Hair follicular keratinocyte (primary cell): ENCODE results near the gene URM1. TPM values are rescaled to one million over a fixed set of nuclear protein-coding genes. Genes with fewer than 3 reads are reported as not detected.

ENCODE experiments used
- total RNA-seq: library from RNA; depleted of rRNA; stranded (reverse); fragments of >200 nt; gene quantifications from 2 replicates; pipeline ENCODE4 v1.2.3, GENCODE V29; 2015

URM1 gene
- total RNA-seq, result 23.8 and 28.3 TPM in 2 replicates

GRCh38 chr9:128370752-128371629 is at the start of gene URM1:
Gene URM1 (plus strand): TSS chr9:128371374. CDS start chr9:128371381, 7 bp downstream.

GRCh38 chr9:128322404-128323211 is 48.6 kb upstream of the URM1 start, which contains the start of the genes COQ4 and TRUB2:
Gene COQ4 (plus strand): TSS chr9:128322839. CDS start chr9:128322859, 20 bp downstream.
Gene TRUB2 (minus strand): TSS chr9:128322447. CDS start chr9:128322408, 39 bp downstream.

GRCh38 chr9:128339761-128340690 is 31.1 kb upstream of the URM1 start, which contains the start of gene SLC27A4:
Gene SLC27A4 (plus strand): TSS chr9:128340527. CDS start chr9:128343133, 2,606 bp downstream.

GRCh38 chr9:128420651-128421481 is 49.7 kb downstream of the URM1 start, which contains the start of gene CERCAM:
Gene CERCAM (plus strand): TSS chr9:128420857. CDS start chr9:128420878, 21 bp downstream.

Other genes with a start within 250 kb of the URM1 start
- 60.0 and 75.4 TPM in 2 replicates for gene PTGES2, start 243.6 kb upstream of the URM1 start, total RNA-seq
- 8.8 and 22.4 TPM in 2 replicates for gene LCN2, start 221.9 kb upstream of the URM1 start, total RNA-seq
- 223 and 319 TPM in 2 replicates for gene BBLN, start 211.1 kb upstream of the URM1 start, total RNA-seq
- 48.4 and 49.0 TPM in 2 replicates for gene CIZ1, start 179.8 kb upstream of the URM1 start, total RNA-seq
- 0.16 and 0.27 TPM in 2 replicates for gene DNM1, start 168.0 kb upstream of the URM1 start, total RNA-seq
- 59.2 and 71.3 TPM in 2 replicates for gene GOLGA2, start 95.4 kb upstream of the URM1 start, total RNA-seq
- gene SWI5, start 95.1 kb upstream of the URM1 start, total RNA-seq, result 27.8 and 38.7 TPM in 2 replicates
- gene TRUB2, start 48.9 kb upstream of the URM1 start, total RNA-seq, result 15.0 and 22.2 TPM in 2 replicates
- gene COQ4, start 48.5 kb upstream of the URM1 start, total RNA-seq, result 37.6 and 50.8 TPM in 2 replicates
- gene SLC27A4, start 30.8 kb upstream of the URM1 start, total RNA-seq, result 32.6 and 38.4 TPM in 2 replicates
- gene CERCAM, start 49.5 kb downstream of the URM1 start, total RNA-seq, result 29.6 and 69.9 TPM in 2 replicates
- gene ODF2, start 84.6 kb downstream of the URM1 start, total RNA-seq, result 26.6 and 44.8 TPM in 2 replicates
- gene GLE1, start 133.3 kb downstream of the URM1 start, total RNA-seq, result 22.0 and 28.9 TPM in 2 replicates
- gene SPTAN1, start 181.2 kb downstream of the URM1 start, total RNA-seq, result 89.6 and 124 TPM in 2 replicates